ENCODE results near the gene SUZ12.
"Not testable (repeated sequence)": the region's sequence is repeated elsewhere in the genome, so short reads cannot be mapped to it uniquely, and the experiment has no call there.

Gene SUZ12

DNA sequence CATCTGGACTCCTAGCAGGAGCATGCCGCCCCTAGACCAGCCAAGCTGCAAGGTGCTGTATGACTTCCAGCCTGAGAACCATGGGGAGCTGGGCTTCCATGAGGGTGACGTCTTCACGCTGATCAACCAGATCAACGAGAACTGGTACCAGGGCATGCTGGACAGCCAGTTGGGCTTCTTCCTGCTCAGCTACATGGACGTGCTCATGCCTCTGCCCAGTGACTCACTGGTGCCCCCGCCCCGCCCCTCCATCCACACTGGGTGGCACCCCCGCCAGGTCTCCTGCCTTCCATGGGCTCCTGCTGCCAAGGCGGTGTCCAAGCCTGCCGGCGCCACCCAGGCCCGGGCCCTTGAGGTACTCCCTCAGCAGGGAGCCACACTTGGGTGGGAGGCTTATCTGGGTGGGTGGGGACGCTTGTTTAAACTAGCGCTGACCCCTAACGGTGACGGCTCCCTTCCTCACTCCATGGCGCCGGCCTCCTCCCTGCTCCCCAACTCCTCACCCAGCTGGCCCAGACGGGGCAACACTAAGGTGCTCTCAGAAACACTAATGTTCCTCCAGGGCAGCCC is 104.6 kb downstream of the SUZ12 start:
- not testable (repeated sequence) for DNase-seq (ENCODE audit: low spot score)

DNA sequence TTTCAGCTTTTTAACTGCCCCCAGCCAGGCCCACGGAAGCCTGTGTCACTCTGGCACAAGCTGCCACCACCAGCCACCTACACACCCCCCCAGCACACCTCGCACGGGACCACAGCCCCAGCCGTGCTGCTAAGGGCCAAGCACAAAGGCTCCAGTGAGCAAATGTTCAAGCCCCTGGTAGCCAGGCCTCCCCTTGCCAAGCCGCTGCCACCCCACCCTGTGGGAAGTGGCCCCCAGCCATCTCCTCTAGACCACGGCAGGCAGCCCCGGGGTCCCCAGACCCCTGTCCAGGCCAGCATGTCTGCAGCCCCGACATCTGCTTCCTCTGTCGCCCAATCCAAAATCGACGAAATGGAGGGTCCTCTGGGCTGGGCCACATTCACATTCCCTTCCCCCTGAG is 105.5 kb downstream of the SUZ12 start:
- not testable (repeated sequence) for DNase-seq (ENCODE audit: low spot score)

DNA sequence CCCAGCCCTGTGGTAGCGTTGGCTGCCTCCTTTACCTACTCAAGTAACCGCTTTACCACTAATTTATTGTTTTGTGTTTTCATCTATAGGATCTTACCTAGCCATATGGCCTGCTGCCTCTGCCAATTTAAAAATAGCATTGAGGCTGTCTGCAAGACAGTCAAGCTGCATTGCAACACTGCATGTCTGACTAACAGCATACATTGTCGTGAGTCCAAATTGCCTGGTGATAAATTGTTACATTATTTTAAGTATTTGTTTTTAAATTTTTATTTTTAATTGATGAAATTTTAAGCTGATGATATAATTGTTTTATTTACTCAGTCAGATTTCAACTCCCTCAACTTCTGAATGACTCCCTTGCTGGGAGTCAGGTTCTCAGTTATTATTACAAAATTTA is 108.8 kb downstream of the SUZ12 start:
- not testable (repeated sequence) for DNase-seq (ENCODE audit: low spot score)

DNA sequence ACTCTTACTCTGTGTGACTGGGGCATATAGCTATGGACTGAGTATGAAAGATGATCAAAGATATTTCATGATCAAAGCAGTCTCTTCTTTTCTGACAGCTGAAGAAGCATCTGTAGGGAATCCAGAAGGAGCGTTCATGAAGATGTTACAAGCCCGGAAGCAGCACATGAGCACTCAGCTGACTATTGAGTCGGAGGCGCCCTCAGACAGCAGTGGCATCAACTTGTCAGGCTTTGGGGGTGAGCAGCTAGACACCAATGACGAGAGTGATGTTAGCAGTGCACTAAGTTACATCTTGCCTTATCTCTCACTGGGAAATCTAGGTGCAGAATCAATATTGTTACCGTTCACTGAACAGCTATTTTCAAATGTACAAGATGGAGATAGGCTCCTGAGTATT is 110.9 kb downstream of the SUZ12 start:
- peak; percentile 63 for DNase-seq (ENCODE audit: low spot score)
